Astrocyte of the spinal cord (primary cell): ENCODE results near the gene RAB31.

ENCODE experiments used
- DNase-seq: peaks from one replicate; pipeline ENCODE4 v3.0.0; 2011; ENCODE audit warnings: low read depth, low spot score
- H3K4me3 ChIP-seq: 2 replicates; pipeline ENCODE4 v1.5.1; 2011; ENCODE audit warnings: low read depth, mild to moderate bottlenecking, low read length, moderate library complexity
- CTCF ChIP-seq: IDR thresholded peaks from 2 replicates; pipeline ENCODE4 v1.5.1; 2012; ENCODE audit warnings: low read depth, mild to moderate bottlenecking, low read length, inconsistent platforms
- in situ Hi-C: cut with HindIII; loops from 2 replicates; pipeline ENCODE4 v1.10.0; 2017; ENCODE audit warnings: low sequenced_read_pairs

The RAB31 gene

GRCh38 chr18:9859232-9859631 is 151.1 kb downstream of the RAB31 start:
- no peak for TF ChIP-seq CTCF
- no peak for DNase-seq
- no peak overlapping the region for H3K4me3 ChIP-seq
- in situ Hi-C loops, result no loop called here

GRCh38 chr18:9860682-9861081 is 152.6 kb downstream of the RAB31 start:
- H3K4me3 ChIP-seq, result no peak overlapping the region
- TF ChIP-seq CTCF, result no peak
- no peak for DNase-seq
- in situ Hi-C loops, result no loop called here

- DNase-seq, result no peak
- in situ Hi-C loops, result no loop called here
- H3K4me3 ChIP-seq, result no peak overlapping the region
- no peak for TF ChIP-seq CTCF
Observed at GRCh38 chr18:9861157-9861556, 153.1 kb downstream of the RAB31 start.

- no peak for TF ChIP-seq CTCF
- in situ Hi-C loops, result no loop called here
- H3K4me3 ChIP-seq, result no peak overlapping the region
- no peak for DNase-seq
Observed at GRCh38 chr18:9861933-9862332, 153.8 kb downstream of the RAB31 start.

GRCh38 chr18:9862686-9863085 is 154.6 kb downstream of the RAB31 start:
- TF ChIP-seq CTCF, result no peak
- H3K4me3 ChIP-seq, result no peak overlapping the region
- DNase-seq, result no peak
- in situ Hi-C loops, result no loop called here

GRCh38 chr18:9863282-9863681 is 155.2 kb downstream of the RAB31 start:
- DNase-seq, result no peak
- no peak for TF ChIP-seq CTCF
- no peak overlapping the region for H3K4me3 ChIP-seq
- in situ Hi-C loops, result no loop called here
